Dedifferentiated amniotic fluid mesenchymal stem cell (primary cell): ENCODE data around the gene CD200R1L.

Experiments
- DNase-seq: peaks from one replicate; pipeline ENCODE4 v3.0.0-alpha.2; 2016; ENCODE audit errors: extremely low spot score

Gene CD200R1L

GRCh38 chr3:112767177-112767576 lies 79.5 kb downstream of the CD200R1L start:
- DNase-seq, result no peak
